Uterus (tissue), 4 donors: Measurements from ENCODE around the gene RALA. TPM values are rescaled to one million over a fixed set of nuclear protein-coding genes. Genes with fewer than 3 reads are reported as not detected.

ENCODE experiments used
- DNase-seq, 2 donors: peaks; one replicate each; pipeline ENCODE4 v3.0.0-alpha.2; 2019 to 2020
- H3K27ac ChIP-seq, 2 donors: fragments of 200-600 bp; sonication (generic); 1 replicate in 1 of 2; 2 replicates in 1 of 2; pipeline ENCODE4 v1.5.1; 2016 to 2018
- H3K27me3 ChIP-seq, 2 donors: fragments of 200-600 bp; sonication (generic); one replicate each; pipeline ENCODE4 v1.5.1; 2018 to 2019; ENCODE audit warnings: control low read depth in 1 of 2
- H3K36me3 ChIP-seq, 2 donors: fragments of 200-600 bp; sonication (generic); one replicate each; pipeline ENCODE4 v1.5.1; 2019; ENCODE audit warnings: control low read depth in 1 of 2
- H3K4me1 ChIP-seq, 2 donors: fragments of 200-600 bp; sonication (generic); one replicate each; pipeline ENCODE4 v1.5.1; 2018 to 2019; ENCODE audit warnings: control low read depth in 1 of 2
- H3K4me3 ChIP-seq, 2 donors: fragments of 200-600 bp; sonication (generic); 1 replicate in 1 of 2; 2 replicates in 1 of 2; pipeline ENCODE4 v1.5.1; 2018 to 2019; ENCODE audit warnings: mild to moderate bottlenecking in 1 of 2
- H3K9me3 ChIP-seq, 2 donors: fragments of 200-600 bp; sonication (generic); one replicate each; pipeline ENCODE4 v1.5.1; 2019; ENCODE audit warnings: control low read depth in 1 of 2
- CTCF ChIP-seq, 4 experiments: fragments of 200-600 bp in 2 of 4; fragments of 450-650 bp in 2 of 4; sonication (generic) in 2 of 4; IDR thresholded peaks; one replicate each; pipeline ENCODE4 v1.5.1; 2016 to 2019; ENCODE audit warnings: antibody characterized with exemption in 4 of 4, mild to moderate bottlenecking in 2 of 4, moderate library complexity in 1 of 4
- POLR2A ChIP-seq, 2 donors: fragments of 450-650 bp; IDR thresholded peaks; one replicate each; pipeline ENCODE4 v1.6.1; 2016; ENCODE audit warnings: antibody characterized with exemption in 2 of 2, mild to moderate bottlenecking in 1 of 2, moderate library complexity in 1 of 2
- intact Hi-C: fragments of 100-400 bp; cut with DNase I; formaldehyde crosslinking; loops from one replicate; pipeline ENCODE4 v1.15.1; 2023; ENCODE audit warnings: low total_unique reads
- total RNA-seq, 4 donors: library from RNA; depleted of rRNA in 3 of 4; stranded (reverse); fragments of >200 nt in 3 of 4; gene quantifications; one replicate each; pipeline versions ENCODE4 v1.1.0 to v1.2.4, GENCODE V29; 2014 to 2023
- donor health status: DM: yes; HTN: yes; CAD: no.

Gene RALA
- total RNA-seq, 4 donors from 2014 or later: 7.4 to 31.1 (median 17.6) TPM

GRCh38 chr7:39606941-39607340 is 16.4 kb upstream of the RALA start:
- intact Hi-C loops: no loop called here
- Histone ChIP-seq H3K9me3 (no peaks in the 10 kb centered on the region), H3K36me3 (no peaks in the 10 kb centered on the region), H3K27me3 (no peaks in the 10 kb centered on the region), H3K27ac (no peak overlapping the region), H3K4me3 (no peak overlapping the region), H3K4me1 (no peaks in the 10 kb centered on the region)
- no peak for DNase-seq
- TF ChIP-seq POLR2A (IDR thresholded peaks at IDR 0.05) (no peak), CTCF (IDR thresholded peaks at IDR 0.05) (no peak)

GRCh38 chr7:39607865-39608264 is 15.5 kb upstream of the RALA start:
- no peak for TF ChIP-seq POLR2A (IDR thresholded peaks at IDR 0.05)
- no peak for TF ChIP-seq CTCF (IDR thresholded peaks at IDR 0.05)
- Histone ChIP-seq H3K27ac (no peak overlapping the region), H3K27me3 (no peaks in the 10 kb centered on the region), H3K4me1 (no peaks in the 10 kb centered on the region), H3K9me3 (no peaks in the 10 kb centered on the region), H3K36me3 (no peaks in the 10 kb centered on the region), H3K4me3 (no peak overlapping the region)
- intact Hi-C loops: no loop called here
- no peak for DNase-seq

- TF ChIP-seq CTCF (IDR thresholded peaks at IDR 0.05): no peak
- no peak for TF ChIP-seq POLR2A (IDR thresholded peaks at IDR 0.05)
- no peak overlapping the region for H3K27ac ChIP-seq
Observed at GRCh38 chr7:39608278-39608677, 15.1 kb upstream of the RALA start.

GRCh38 chr7:39609113-39609934 is 14.0 kb upstream of the RALA start:
- H3K27me3 ChIP-seq: no peaks in the 10 kb centered on the region
- peak overlapping the region; percentile 21 to 30 for H3K27ac ChIP-seq
- no peak overlapping the region for H3K4me3 ChIP-seq

More at GRCh38 chr7:39608278-39608677, 15.1 kb upstream of the RALA start:
- Histone ChIP-seq H3K36me3 (no peaks in the 10 kb centered on the region), H3K27me3 (no peaks in the 10 kb centered on the region), H3K9me3 (no peaks in the 10 kb centered on the region), H3K4me1 (no peaks in the 10 kb centered on the region), H3K4me3 (no peak overlapping the region)
- intact Hi-C loops: no loop called here
- DNase-seq: no peak

More at GRCh38 chr7:39609113-39609934, 14.0 kb upstream of the RALA start:
- no peak for TF ChIP-seq POLR2A (IDR thresholded peaks at IDR 0.05)
- TF ChIP-seq CTCF (IDR thresholded peaks at IDR 0.05): no peak
- Histone ChIP-seq H3K4me1 (no peaks in the 10 kb centered on the region), H3K36me3 (no peaks in the 10 kb centered on the region), H3K9me3 (no peaks in the 10 kb centered on the region)
- no peak for DNase-seq
- intact Hi-C loops: no loop called here
